ENCODE data around the gene GPSM3. TPM values are rescaled to one million over a fixed set of nuclear protein-coding genes. Genes with fewer than 3 reads are reported as not detected.
"Not testable (repeated sequence)": the region's sequence is repeated elsewhere in the genome, so short reads cannot be mapped to it uniquely, and the experiment has no call there.

GPSM3 gene
- 3.2 and 3.9 TPM in 2 replicates for total RNA-seq (2014; rRNA removed; shearing (Covaris generic))

GRCh38 chr6:32192608-32193039 is at the start of gene GPSM3:
Gene GPSM3, minus strand, starts transcription at chr6:32192643. Its CDS starts 130 bp downstream, at chr6:32192513.
- peak; percentile 55 for DNase-seq (ENCODE audit: low spot score)

GRCh38 chr6:32240686-32241085 is 48.2 kb upstream of the GPSM3 start:
- no peak for DNase-seq (ENCODE audit: low spot score)

- DNase-seq (ENCODE audit: low spot score), result no peak
These were observed 47.0 kb upstream of the GPSM3 start for GRCh38 chr6:32239462-32239861.

- no peak for DNase-seq (ENCODE audit: low spot score)
These were observed 42.5 kb upstream of the GPSM3 start for GRCh38 chr6:32234934-32235333.

GRCh38 chr6:32226434-32226833 is 34.0 kb upstream of the GPSM3 start:
- DNase-seq (ENCODE audit: low spot score), result no peak

GRCh38 chr6:32224696-32225095 is 32.3 kb upstream of the GPSM3 start:
- no peak for DNase-seq (ENCODE audit: low spot score)

GRCh38 chr6:32223258-32224235 is 31.1 kb upstream of the GPSM3 start, which contains the start of gene NOTCH4:
Gene NOTCH4, minus strand, starts transcription at chr6:32224067. Its CDS starts 139 bp downstream, at chr6:32223928.
- DNase-seq (ENCODE audit: low spot score), result no peak

- DNase-seq (ENCODE audit: low spot score), result no peak
These were observed 30.1 kb upstream of the GPSM3 start for GRCh38 chr6:32222333-32223230.

- no peak for DNase-seq (ENCODE audit: low spot score)
These were observed 27.6 kb upstream of the GPSM3 start for GRCh38 chr6:32220021-32220420.

- no peak for DNase-seq (ENCODE audit: low spot score)
These were observed 25.7 kb upstream of the GPSM3 start for GRCh38 chr6:32218167-32218566.

- no peak for DNase-seq (ENCODE audit: low spot score)
These were observed 24.6 kb upstream of the GPSM3 start for GRCh38 chr6:32216998-32217397.

- no peak for DNase-seq (ENCODE audit: low spot score)
These were observed 23.8 kb upstream of the GPSM3 start for GRCh38 chr6:32216285-32216684.

- no peak for DNase-seq (ENCODE audit: low spot score)
These were observed 23.2 kb upstream of the GPSM3 start for GRCh38 chr6:32215617-32216016.

- no peak for DNase-seq (ENCODE audit: low spot score)
These were observed 21.7 kb upstream of the GPSM3 start for GRCh38 chr6:32214126-32214525.

GRCh38 chr6:32213649-32214048 is 21.2 kb upstream of the GPSM3 start:
- no peak for DNase-seq (ENCODE audit: low spot score)

- no peak for DNase-seq (ENCODE audit: low spot score)
These were observed 19.8 kb upstream of the GPSM3 start for GRCh38 chr6:32212076-32212760.

GRCh38 chr6:32211432-32211831 is 19.0 kb upstream of the GPSM3 start:
- DNase-seq (ENCODE audit: low spot score), result not testable (repeated sequence)

- no peak for DNase-seq (ENCODE audit: low spot score)
These were observed 17.8 kb upstream of the GPSM3 start for GRCh38 chr6:32210191-32210601.

- no peak for DNase-seq (ENCODE audit: low spot score)
These were observed 16.6 kb upstream of the GPSM3 start for GRCh38 chr6:32208996-32209395.

GRCh38 chr6:32204268-32204715 is 11.8 kb upstream of the GPSM3 start:
- DNase-seq (ENCODE audit: low spot score), result no peak

All from H4 (cell line).